Stimulated activated CD8-positive, alpha-beta memory T cell treated with anti-CD3 and anti-CD28 coated beads, Interleukin-12 subunit alpha, Interleukin-12 subunit beta, amount 100 ng/mL, for 24 hours (primary cell): Measurements from ENCODE around the gene CRACR2B.

ENCODE experiments used
- DNase-seq: peaks from one replicate; pipeline ENCODE4 v3.0.0-alpha.2; 2020; ENCODE audit errors: extremely low read depth

Gene CRACR2B

DNA sequence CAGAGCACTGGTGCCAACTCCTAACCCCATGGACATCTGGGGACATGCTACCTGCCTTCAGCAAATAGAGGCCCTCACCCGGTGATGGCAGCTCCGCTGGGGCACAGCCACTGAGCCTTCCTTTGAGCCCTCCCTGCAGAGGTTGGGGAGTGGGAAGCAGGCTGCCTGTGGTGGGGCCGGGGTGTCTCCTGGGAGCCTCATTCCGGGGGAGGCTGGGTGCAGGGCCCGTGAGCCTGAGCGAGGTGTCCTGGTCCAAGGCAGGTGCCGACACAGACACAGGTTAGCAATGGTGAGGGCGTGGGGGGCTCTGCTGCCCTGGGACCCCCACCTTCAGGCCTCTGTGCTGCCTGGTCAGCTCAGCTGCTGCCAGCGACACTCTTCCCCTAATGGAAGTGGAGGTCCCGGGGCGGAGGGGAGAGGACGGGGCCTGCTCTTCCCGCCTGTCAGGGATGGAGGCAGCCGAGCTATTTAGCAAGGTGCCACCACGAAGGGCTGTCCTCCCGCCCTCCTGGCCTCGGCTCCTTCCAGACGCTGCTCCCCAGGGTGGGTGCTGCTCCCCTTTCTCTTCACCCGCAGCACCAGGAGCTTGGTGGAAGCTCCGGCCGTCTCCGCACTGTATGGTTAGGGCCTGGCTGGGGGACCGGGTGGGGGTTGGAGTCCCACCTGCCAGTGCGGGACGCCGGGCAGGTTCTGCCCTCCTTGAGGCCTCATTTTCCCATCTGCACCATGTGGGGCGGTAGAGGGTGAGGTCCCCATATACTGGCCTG lies 26.1 kb downstream of the CRACR2B start:
- no peak for DNase-seq

DNA sequence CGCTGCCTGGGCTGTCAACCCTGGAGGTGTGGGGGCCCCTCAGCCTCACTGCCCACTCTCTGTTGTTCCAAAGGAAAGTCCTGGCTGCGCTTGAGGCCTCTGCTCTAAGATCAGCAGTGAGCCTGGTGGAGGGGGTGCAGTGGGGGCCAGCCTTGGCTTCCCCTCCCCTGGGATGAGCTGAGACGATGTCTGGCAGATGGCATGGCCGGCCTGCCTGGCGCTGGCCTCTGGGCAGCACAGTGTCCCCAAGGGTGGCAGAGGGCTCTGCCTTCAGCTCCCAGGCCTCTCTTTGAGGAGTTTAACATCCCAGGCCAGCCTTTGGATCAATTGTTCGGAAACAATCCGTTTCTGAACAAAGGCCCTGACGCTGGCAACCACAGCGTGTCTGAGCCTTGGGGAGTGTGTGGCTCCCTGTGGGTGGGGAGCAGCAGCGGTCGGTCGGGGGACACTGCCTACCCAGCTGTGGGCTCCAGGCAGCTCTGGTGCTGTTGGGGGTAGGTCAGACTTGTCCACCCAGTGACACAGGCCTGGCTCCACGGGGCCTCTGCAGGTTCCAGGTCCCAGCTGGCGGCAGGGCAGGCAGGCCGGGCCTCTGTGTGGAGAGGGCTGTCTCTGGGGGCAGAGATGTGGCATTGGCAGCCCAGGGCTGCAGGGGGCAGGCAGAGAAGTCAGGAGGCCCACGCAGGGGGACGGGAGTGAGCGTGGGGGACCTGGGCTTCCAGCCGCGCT lies 27.0 kb downstream of the CRACR2B start:
- DNase-seq, result no peak

DNA sequence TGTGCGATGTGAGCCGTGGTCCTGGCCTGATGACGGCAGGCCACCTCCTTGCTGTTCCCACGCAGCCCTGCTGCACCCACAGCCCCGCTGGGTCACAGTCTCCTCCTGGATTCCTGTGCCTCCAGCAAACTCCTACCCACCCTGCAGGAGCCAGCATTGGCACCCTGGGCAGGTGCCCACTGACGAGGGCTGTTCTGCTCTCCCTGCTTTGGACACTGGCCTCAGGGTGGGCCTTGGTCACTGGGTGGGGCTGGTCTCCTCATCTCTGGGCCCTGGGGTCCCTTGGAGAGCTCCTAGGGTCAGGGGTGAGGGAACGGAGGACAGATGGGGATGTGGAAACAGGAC lies 27.6 kb downstream of the CRACR2B start:
- DNase-seq, result no peak

DNA sequence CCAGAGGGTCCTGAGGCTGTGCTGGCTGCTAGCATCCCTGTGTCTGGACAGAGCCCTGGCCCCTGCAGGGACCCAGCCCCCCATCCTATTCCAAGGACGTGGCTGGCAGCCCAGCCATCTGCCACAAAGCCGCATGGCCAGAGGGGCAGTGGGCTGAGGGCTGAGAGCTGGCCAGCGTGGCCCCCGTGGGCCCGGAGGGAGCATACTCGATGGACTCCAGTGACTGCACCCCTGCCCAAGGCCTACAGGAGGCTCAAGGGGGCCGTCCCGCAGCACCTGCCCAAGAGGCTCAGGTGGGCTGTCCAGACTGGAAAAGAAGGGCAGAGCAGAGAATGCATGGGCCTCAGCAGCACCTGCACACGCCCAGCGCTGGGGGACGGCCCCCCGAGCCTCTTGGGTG lies 28.1 kb downstream of the CRACR2B start:
- DNase-seq, result no peak

DNA sequence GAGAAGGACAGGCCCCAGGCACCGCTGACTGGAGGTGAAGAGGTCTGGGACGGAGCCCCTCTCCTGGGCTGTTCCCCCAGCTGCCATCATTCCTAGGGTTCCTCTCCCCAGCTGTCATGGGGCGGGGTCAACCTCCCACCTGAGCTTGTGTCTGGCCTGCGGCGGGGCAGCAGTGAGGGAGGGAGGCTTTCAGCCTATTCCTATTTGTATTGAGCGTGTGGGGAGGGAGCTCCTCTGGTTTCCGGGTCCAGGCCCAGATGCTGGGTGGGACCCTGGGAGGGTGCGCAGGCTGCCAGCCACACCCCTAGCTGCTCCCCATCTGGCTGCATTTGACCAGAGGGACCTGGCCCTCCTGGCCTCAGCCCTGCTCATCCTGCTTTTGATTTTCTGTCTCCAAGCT lies 28.7 kb downstream of the CRACR2B start:
- no peak for DNase-seq

DNA sequence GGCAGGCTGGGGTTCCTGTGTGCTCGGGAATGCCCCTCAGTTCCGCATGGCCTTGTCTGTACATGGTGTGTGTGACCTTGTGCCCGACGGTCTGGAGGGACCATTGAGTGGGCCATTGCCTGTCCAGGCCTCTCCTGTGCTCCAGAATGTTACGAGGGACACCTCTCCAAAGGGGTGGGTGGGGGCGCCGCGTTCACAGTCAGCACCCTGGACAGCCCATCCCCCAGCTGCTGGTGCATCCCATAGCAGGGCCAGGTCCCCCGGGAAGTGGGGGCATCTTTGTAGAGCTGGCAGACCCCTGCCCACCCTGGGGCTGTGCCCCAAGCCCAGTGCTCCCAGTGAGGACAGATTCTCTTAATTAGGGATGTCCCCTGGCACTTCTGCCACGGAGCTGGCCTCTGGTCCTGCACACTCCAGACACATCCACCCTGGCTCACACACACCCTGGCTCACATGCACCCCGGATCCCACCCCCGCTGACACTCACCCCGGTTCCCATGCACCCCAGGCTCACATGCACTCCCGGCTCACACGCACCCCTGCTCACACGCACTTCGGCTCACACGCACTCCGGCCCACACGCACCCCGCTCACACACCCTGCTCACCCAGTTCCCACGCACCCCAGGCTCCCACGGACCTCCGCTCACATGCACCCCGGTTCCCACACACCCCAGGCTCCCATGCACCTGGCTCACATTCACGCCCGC lies 30.5 kb downstream of the CRACR2B start:
- DNase-seq, result no peak

DNA sequence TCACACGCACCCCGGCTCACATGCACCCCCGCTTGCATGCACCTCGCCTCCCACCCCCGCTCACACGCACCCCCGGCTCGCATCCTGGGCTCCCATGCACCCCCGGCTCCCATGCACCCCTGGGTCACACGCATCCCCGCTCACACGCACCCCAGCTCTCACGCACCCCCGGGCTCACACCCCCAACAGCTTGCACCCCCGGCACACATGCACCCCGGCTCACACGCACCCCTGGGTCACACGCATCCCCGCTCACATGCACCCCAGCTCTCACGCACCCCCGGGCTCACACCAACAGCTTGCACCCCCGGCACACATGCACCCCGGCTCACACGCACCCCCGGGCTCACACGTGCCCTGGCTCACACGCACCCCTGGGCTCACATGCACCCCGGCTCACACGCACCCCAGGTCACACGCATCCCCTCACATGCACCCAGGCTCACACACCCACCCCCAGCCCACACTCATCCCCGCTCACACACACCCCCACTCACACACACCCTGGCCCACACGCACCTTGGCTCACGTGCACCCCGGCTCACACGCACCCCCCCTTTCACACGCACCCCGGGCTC lies 31.1 kb downstream of the CRACR2B start:
- no peak for DNase-seq

DNA sequence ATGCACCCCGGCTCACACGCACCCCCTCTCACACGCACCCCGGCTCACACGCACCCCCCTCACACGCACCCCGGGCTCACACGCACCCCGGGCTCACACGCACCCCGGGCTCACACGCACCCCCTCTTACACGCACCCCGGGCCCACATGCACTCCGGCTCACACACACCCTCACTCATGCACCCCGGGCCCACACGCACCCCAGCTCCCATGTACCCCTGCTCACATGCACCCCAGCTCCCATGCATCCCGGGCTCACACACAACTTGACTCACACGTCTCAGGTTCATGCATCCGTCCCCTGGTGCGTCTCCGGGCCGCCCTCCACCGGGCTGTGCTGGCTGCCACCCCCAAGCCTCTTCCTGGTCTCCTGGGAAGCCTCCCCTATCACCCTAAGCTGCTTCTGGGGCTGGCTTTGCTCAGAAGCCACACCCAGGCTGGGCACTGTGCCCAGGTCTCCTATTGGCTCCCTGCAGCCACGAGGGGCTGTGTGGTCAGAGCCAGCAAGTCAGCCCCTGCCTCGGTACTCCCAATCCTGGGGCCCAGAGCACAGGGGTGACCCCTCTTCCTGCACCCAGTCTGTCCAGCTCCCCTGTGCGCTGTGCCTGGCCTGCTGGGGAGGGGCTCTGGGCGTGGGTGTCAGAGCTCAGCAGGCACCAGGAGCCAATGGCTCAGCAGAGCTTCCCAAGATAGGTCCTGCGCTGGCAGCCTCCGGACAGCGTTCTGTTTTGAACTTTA lies 31.8 kb downstream of the CRACR2B start:
- DNase-seq, result no peak

DNA sequence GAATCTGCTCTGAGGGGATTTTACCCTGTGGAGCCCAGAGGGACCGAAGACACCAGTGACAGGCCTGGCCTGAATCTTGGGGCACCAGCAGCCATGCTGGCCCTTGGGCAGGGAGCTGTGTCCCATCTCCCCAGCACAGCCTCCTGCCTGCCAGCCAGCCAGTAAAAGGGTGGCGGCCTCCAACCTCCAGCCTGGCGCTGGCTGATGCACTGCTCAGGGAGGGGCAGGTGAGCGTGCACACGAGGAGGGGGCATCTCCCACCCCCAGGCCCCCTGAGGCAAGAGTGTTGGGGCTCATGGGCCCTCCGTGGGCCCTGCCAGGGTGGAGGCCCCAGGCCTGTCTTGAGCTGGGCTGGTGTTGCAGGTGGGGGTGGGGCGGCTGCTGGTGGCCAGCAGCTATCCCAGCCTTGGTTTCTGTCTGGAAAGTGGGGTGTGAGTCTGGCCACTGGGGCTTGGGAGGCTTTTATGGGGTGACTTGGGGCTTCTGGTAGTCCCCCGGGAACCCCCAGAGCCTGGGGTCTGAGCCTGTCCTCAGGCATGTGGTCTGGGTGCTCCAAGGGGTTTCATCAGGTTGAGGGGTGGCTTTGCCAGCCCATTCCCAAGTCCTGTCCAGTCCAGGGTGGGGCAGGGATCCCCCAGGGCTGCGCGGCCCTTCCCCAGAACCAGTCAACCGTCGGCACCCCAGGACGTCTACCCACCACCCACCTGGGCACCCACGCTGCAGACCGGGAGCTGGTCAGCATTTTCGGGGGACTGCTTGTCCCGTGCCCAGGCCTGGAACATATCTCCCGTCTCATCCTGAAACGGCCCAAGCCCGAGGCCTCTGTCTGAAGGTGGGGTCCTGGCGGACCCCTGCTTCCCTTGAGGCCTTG lies 32.8 kb downstream of the CRACR2B start:
- no peak for DNase-seq

DNA sequence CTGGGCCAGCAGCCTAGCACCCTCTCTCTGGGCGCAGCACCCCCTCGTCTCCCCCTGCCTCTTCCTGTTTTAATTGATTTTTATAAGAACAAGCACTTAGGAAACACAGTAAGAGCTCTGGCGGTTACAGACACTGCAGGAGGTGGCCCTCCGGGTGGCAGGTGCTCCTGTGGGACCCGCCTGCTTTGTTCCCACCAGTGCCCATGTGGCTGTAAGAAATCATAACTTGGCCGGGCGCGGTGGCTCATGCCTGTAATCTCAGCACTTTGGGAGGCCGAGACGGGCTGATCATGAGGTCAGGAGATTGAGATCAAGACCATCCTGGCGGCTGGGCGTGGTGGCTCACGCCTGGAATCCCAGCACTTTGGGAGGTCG lies 33.4 kb downstream of the CRACR2B start:
- DNase-seq, result no peak

DNA sequence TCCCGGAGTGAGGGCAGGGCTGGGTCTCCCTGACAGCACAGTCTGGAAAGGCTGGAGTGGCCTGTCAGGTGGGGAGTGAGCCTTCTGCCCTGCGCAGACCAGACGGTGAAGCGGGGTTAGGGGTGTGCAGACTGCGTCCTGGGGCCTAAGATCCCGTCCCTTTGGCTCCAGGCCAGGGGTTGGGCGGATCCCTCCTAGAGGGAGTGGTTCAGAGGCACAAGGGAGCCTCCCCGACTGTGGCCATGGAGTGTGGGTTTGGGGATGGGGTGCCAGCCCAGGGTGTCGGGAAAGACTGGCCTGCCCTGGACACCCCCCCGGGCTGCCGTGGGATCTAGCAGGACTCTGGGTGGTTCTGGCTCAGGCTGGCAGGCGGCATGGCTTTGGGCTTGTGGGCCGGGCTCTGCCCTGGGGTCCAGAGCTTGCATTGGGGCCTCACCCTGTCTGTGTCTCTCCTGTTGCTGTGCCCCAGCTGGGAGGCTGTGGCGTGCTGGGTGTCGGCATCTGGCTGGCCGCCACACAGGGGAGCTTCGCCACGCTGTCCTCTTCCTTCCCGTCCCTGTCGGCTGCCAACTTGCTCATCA lies 34.5 kb downstream of the CRACR2B start:
- no peak for DNase-seq

DNA sequence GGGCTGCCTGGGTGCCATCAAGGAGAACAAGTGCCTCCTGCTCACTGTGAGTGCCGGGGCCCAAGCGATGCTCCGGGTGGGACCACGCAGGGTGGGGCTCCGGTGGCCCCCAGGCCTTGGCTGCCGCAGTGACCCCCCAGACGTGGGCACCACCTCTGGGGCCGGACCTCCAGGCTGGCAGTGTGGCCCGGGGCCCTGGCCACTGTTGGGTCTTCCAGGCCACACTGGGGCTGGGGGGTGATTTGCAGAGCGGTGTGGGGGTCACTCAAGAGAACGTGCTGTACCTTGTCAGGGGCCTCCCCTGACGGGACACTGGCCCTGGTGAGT lies 34.9 kb downstream of the CRACR2B start:
- no peak for DNase-seq

DNA sequence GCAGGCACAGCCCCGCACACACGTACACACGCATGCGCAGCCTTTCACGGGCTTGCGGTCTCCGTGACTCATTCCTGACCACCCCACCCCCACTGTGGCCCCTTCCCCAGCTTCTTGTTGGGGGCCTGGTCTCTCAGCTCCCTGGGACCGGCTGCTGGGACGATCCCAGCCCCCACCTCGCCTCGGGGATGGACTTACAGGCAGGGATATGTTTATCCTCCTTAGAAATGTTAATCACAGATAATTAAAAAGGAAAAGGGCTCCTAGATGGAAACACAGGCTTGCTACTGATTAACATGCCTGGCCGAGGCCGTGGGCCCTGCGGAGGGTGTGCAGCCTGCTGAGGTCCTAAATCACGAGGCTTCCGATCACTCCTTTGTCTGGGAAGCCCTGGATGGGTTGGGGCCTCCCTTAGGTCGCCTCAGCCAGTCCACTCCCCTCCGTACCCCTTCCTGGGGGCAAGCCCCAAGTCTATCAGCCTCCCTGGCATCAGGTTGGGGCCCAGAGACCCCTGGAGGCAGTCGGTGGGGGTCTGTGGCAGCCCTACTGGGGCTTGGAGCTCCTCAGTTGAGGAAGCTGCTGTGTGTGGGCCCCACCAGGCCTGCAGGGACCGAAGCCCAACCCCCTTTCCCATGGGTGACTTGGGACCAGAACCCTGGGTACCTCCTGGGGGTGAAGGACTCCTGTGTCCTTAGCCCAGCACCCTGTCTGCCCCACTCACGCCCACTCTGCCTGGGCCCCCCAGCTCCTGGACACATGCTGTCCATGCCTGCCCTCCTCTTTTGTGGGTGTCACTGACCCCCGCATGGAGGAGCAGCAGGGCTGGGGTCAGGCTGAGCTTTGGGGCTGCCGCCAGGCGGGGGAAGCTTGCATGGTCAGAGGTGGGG lies 35.5 kb downstream of the CRACR2B start:
- DNase-seq, result no peak

DNA sequence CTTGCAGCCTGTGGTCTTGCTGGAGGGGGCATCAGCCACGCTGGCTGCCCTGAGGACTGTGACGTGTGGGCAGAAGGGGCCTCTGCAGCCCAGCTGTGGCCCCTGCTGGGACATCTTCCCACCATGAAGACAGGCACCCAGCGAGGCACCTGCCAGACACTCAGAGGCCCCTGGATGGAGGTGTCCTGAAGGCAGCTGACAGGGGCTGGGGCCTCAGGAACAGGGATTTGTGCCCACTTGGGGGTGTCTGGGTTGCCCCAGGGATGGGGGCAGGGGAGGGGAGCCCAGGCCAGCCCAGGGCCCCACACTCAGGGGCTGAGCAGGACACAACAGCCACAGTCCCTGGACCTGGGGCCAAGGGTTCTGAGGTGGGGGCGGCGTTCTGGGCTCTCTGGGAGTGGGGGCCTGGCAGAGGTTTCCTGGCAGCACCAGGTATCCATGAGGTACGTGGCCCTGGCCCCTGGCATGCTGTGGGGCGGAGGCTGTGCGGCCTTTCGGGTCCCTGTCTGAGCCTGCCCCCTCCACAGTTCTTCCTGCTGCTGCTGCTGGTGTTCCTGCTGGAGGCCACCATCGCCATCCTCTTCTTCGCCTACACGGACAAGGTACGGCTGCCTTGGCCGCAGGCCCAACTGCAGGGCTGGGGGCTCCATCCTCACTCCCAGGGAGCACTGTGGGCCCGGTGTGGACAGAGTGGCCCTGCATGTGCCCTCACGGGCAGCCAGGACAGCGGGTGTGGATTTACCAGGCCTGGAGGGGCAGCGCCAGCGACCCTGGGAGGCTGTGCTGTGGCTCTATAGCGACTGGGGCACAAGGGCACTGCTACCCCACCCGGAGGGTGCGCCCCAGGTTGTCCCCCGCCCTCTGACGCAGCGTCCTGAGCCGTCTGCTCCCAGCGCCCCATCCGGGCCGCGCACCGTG lies 36.5 kb downstream of the CRACR2B start:
- no peak for DNase-seq

DNA sequence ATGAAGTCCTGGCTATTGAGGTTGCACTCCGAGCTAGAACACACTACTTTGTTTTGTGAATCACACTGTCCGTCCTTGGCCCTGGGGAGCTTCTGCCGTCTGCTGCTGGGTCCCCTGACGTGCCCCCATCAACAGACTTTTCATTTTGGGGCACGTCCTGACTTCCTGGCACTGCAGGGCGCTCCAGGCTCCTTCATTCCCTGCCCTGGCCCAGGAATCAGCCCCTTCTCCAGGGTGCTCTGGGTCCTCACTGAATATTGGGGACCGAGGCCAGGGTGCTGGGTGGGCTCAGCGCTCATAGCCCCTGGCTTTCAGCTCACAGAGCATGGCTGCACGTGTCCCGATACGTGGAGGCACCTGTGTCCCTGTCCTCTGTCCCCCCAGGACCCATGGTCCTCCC lies 37.2 kb downstream of the CRACR2B start:
- DNase-seq, result no peak

DNA sequence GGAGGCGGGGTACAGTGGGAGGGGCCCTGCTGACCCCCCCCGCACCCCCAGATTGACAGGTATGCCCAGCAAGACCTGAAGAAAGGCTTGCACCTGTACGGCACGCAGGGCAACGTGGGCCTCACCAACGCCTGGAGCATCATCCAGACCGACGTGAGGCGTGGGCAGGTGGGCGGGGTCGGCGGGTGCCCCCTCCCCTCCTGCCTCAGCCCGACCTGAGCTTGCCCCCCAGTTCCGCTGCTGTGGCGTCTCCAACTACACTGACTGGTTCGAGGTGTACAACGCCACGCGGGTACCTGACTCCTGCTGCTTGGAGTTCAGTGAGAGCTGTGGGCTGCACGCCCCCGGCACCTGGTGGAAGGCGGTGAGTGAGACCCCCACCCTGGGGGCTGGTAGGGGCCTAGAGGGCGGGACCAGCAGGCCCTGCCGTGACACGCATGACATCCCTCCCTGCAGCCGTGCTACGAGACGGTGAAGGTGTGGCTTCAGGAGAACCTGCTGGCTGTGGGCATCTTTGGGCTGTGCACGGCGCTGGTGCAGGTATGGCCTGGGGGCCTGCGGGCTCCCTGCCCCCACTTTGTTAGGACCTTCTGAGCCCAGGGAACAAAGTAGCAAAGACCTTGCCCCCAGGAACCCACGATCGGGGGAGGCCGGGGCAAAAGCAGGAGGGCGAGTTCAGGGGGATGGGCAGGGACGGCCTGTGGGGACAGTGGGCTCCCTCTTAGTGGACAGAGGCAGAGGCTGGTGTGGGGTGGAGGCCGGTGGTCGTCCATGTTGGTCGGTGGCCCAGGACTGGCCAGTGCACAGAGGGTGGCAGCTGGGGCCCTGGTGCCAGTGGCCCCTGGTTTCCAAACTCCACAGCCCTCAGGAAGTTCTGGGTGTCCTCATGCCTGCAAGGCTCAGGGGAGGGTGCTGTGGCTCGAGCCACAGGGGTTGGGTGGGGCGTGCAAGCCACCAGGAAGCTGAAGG lies 38.0 kb downstream of the CRACR2B start:
- DNase-seq, result no peak

DNA sequence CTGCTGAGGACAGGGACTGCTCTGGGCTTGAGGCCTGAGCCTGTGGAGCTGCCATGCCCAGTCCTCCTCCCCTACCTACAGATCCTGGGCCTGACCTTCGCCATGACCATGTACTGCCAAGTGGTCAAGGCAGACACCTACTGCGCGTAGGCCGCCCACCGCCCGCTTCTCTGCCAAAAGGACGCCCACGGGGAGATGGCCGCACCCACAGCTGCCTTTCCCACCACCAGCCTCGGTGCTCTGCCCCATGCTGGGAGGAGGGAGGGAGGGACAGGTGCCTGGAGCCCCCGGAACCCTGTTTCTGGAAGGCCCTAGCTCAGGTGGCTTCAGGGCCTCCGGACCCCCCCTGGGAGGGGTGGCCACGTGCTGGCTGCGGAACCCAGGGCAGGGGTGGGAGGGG lies 38.8 kb downstream of the CRACR2B start:
- no peak for DNase-seq
